Dermis microvascular lymphatic vessel endothelial cell (primary cell): ENCODE data around the gene CAPZB. TPM values are rescaled to one million over a fixed set of nuclear protein-coding genes. Genes with fewer than 3 reads are reported as not detected.
A peak's percentile ranks its signal among the peaks of the same experiment; 100 is the strongest.

Experiments used
- DNase-seq, 2 donors: peaks; one replicate each; pipeline versions ENCODE4 v3.0.0 to v3.0.0-alpha.2; 2010; ENCODE audit warnings: low read depth in 2 of 2
- total RNA-seq: library from RNA; depleted of rRNA; stranded (reverse); fragments of >200 nt; gene quantifications from 2 replicates; pipeline ENCODE4 v1.2.1, GENCODE V29; 2014

The CAPZB gene
- total RNA-seq, 1 donor from 2014 or later, result 119 TPM

GRCh38 chr1:19330449-19331135, 154.7 kb downstream of the CAPZB start:
- DNase-seq, result no peak

GRCh38 chr1:19329611-19330010, 155.7 kb downstream of the CAPZB start:
- DNase-seq, result no peak

- DNase-seq, result no peak
These were observed 156.2 kb downstream of the CAPZB start for GRCh38 chr1:19329188-19329587.

- DNase-seq, result no peak
These were observed 156.9 kb downstream of the CAPZB start for GRCh38 chr1:19328486-19328885.

GRCh38 chr1:19327736-19328135, 157.6 kb downstream of the CAPZB start:
- DNase-seq, result no peak

GRCh38 chr1:19327301-19327700, 158.0 kb downstream of the CAPZB start:
- no peak for DNase-seq

- DNase-seq, result no peak
These were observed 158.6 kb downstream of the CAPZB start for GRCh38 chr1:19326748-19327065.

GRCh38 chr1:19325958-19326747, 159.2 kb downstream of the CAPZB start:
- no peak for DNase-seq

- no peak for DNase-seq
These were observed 159.9 kb downstream of the CAPZB start for GRCh38 chr1:19325368-19325957.

GRCh38 chr1:19324665-19324990, 160.7 kb downstream of the CAPZB start:
- no peak for DNase-seq

GRCh38 chr1:19323987-19324664, 161.2 kb downstream of the CAPZB start:
- no peak for DNase-seq

- DNase-seq, result no peak
These were observed 162.9 kb downstream of the CAPZB start for GRCh38 chr1:19322481-19322880.

GRCh38 chr1:19321071-19321470, 164.3 kb downstream of the CAPZB start:
- DNase-seq, result no peak

- DNase-seq, result no peak
These were observed 166.1 kb downstream of the CAPZB start for GRCh38 chr1:19319196-19319595.

- DNase-seq, result no peak
These were observed 168.0 kb downstream of the CAPZB start for GRCh38 chr1:19317126-19317910.

- DNase-seq, result peak in 1 of 2 donors; percentile 68
These were observed 169.8 kb downstream of the CAPZB start for GRCh38 chr1:19315378-19316198.

GRCh38 chr1:19313961-19314882, 171.1 kb downstream of the CAPZB start:
- no peak for DNase-seq

GRCh38 chr1:19313636-19313959, 171.7 kb downstream of the CAPZB start:
- no peak for DNase-seq

- no peak for DNase-seq
These were observed 172.3 kb downstream of the CAPZB start for GRCh38 chr1:19312782-19313635.
